Raji (cell line): ENCODE measurements around the gene PRR15.

Source experiments
- POLR2A ChIP-seq: IDR thresholded peaks from 2 replicates; pipeline ENCODE4 v1.6.1; 2011; ENCODE audit warnings: low read depth, low read length, control low read depth; ENCODE audit not compliant: insufficient read depth

The PRR15 gene, protein sequence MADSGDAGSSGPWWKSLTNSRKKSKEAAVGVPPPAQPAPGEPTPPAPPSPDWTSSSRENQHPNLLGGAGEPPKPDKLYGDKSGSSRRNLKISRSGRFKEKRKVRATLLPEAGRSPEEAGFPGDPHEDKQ

DNA sequence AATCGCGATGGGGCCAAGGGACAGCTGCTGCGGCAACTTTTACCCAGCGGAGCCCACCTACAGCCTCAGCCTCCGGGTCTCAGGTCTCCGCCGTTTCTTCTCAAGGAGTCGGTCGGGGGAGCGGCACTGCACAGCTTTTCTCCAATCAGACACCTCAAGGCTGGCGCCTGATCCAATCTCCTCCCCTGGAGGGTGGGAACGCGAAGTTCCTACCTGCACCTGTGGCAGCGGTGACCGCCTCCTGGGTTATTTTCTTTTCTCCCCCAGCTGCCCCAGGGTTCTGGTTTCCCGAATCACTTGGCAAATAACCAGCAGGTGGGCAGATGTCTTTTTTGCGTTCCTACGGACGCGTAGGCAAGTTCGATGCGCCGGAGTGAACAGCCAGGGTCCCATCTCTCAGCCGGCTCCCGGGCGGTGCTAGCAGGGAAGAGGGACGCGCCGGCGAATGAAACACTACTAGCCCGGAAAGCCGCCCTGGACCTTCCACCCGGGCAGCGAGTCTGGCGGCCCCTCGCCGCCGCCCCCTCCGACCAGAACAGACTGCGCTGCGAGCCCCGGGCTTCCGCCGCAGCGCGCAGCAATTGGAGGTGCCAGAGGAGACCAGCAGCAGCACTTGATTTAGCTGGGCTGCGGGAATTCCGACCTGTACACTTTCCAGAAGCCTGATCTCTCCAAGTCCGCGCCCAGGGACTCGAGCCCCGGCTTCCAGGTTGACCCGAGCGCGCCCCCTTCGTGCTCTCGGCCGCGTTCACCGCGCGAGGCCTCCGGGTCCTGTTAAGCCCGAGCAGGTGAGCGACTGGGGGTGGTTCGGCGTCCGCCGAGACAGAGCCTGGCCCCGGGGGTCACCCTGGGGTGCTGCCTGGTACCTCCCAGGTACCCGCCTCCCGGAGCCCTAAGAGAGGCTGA lies at the start of gene PRR15:
Gene PRR15 (plus strand): TSS at position 246 of the 906 bp plus-strand sequence. CDS start 2,495 bp downstream, outside the sequence.
- TF ChIP-seq POLR2A = no peak

DNA sequence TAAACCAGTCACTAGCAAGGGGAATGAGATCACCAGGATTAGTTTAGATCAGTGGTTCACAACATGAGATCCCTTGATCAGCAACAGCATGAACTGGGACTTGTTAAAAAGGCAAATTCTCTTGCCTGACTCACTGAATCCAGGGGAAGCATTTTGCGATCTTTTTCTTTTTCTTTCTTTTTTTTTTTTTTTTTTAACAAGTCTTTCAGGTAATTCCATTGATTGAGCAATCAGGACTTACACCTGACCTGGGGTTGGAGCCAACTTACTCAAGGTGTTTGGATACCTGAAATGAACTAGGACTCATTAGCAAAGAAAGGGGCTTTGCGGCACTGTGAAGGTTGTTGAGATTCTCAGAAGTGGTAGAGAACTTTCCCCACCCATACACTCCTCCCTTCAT lies 47.1 kb upstream of the PRR15 start:
- TF ChIP-seq POLR2A = no peak

DNA sequence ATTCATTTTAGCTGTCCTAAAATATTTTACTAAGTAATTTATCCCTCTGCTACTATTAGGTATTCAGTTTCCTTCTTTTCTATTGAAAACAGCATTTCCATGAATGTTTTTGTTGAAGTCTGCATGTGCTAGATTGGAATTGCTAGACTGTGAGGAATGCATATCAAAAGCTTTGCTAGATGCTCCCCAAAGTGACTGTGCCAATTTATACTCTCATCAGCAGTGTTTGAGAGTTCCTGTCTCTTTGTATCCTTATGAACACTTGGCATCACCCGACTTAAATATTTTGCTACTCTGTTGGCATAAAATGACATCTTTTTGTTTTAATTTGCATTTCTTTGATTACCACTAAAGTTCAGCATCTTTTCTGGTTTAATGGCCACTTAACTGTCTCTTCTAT lies 45.0 kb upstream of the PRR15 start:
- no peak for TF ChIP-seq POLR2A

DNA sequence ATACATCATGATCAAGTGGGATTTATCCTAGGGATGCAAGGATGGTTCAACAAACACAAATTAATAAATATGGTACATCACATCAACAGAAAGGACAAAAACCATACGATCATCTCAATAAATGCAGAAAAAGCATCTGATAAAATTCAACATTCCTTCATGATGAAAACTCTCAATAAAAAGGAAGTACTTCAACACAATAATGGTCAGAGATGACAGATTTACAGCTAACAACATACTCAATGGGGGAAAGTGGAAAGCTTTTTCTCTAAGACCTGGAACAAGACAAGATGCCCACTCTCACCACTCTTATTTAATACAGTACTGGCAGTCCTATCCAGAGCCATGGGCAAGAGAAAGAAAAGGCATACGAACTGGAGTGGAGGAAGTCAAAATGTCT lies 39.9 kb upstream of the PRR15 start:
- TF ChIP-seq POLR2A = no peak

DNA sequence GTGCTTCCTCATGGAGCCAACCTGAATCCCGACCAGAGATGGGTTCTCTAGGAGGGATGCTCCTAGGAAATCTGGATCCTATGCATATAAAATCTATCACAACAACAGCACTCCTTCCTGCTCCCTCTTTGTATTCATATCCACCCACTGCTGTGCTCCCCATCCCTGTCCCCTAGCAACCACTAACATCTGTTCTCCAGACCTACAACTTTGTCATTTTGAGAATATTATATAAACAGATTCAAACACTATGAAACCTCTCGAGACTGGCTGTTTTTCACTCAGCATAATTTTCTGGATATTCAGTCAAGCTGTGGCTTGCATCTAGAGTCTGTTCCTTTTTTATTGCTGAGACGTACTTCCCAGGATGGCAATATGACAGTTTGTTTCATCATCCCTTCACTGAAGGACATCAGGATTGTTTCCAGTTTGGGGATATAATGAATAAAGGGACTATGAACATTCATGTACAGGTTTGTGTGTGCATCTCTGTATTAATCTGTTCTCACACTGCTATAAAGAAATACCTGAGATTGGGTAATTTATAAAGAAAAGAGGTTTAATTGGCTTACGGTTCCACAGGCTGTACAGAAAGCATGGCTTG lies 36.0 kb upstream of the PRR15 start:
- TF ChIP-seq POLR2A = no peak

DNA sequence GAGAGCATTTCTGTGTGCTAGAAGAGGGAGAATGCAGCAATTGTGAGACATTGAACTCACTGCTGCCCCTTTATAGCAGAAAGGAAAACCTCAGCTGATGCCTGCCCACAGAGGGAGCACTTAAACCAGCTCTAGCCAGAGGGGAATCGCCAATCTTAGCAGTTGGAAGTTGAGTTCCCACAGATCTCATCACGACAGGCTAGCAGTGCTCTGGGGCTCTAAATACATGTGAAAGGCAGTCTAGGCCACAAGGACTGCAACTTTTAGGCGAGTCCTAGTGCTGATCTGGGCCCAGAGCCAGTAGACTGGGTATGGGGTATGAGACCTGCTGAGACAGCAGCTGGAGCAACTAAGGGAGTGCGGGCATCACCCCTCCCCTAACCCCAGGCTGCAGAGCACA lies 25.2 kb upstream of the PRR15 start:
- TF ChIP-seq POLR2A = no peak

DNA sequence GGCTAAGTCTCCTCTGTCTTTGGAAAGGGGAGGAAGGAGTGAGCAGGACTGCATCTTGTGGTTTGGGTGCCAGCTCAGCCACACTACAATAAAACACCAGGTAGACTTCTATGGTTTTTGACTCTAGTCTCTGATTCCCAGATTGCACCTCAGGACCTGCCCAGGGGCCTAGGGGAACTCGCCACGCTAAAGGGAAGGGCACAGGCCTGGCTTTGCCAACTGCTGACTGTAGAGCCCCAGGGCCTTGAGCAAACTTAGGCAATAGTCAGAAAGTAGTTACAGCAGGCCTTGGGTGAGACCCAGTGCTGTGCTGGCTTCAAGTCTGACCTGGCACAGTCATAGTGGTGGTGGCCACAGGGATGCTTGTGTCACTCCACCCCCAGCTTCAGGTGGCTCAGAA lies 24.2 kb upstream of the PRR15 start:
- TF ChIP-seq POLR2A = no peak

DNA sequence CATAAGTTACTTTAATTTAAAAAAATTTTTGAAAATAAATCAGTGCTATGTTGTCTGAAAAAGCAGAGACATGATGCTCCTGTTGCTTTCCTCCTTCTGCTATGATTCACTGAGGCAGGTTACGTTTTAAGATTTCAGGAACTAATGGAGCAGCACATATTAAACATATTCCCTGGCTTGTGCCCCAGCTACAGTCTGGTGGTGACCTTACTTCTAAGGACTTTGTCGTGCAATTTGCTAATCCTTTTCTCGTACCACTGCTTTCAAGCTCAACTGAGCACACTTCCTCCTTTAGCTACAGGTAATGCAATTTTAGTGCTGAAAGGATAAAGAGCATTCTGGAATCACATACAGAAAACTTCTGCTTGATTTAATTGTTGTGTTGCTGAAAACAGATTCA lies 16.2 kb upstream of the PRR15 start:
- no peak for TF ChIP-seq POLR2A

DNA sequence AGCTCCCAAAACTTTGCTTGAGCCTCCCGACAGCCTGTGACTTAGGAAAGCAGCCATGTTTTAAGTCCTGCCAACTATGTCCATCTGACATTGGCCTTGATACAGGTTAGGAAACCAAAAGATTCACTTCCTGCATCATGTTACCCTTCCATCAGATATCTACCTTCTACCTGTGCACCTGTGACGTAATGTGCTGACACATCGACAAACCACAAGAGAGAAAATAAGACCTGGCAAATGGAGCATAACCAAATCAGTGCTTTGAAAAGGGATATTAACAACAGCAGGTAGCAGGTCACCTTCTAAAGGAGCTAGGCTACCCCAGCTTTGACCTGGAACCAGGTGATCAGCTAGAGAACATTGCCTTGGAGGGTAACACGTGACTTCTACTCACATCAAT lies 14.8 kb upstream of the PRR15 start:
- no peak for TF ChIP-seq POLR2A

DNA sequence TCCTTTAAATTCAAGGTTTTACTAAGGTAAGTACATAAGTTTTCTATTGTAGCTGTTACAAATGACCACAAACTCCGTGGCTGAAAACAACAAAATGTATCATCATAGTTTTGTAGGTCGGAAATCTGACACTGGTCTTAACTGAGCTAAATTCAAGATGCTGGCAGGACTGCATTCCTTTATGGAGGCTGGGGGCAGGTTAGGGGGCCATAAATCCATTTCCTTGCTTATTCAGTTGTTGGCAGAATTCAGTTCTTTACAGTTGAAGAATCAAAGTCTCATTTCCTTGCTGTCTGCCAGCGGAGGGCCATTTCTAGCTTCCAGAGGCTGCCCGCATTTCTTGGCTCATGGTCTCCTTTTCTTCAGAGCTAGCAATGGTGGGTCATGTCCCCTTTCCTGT lies 11.2 kb upstream of the PRR15 start:
- no peak for TF ChIP-seq POLR2A

DNA sequence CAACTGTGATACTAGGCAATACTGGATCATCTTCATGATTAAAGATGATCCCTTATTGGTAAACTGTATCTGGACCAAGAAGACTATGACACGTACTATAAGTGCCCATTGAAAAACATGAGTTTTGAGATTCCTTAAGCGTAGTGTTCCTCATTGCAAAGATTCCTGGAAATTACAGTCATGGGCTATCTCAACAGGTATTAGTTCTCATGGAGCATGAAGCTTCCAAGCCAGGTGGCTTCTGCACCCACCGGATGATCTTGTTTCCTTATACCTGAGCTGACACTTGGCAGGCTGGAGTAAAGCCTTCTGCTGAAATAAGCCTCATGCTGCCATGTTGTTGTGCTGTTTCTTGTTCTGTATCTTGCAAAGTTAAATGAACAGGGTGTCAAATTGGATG lies 8.6 kb upstream of the PRR15 start:
- TF ChIP-seq POLR2A = no peak

DNA sequence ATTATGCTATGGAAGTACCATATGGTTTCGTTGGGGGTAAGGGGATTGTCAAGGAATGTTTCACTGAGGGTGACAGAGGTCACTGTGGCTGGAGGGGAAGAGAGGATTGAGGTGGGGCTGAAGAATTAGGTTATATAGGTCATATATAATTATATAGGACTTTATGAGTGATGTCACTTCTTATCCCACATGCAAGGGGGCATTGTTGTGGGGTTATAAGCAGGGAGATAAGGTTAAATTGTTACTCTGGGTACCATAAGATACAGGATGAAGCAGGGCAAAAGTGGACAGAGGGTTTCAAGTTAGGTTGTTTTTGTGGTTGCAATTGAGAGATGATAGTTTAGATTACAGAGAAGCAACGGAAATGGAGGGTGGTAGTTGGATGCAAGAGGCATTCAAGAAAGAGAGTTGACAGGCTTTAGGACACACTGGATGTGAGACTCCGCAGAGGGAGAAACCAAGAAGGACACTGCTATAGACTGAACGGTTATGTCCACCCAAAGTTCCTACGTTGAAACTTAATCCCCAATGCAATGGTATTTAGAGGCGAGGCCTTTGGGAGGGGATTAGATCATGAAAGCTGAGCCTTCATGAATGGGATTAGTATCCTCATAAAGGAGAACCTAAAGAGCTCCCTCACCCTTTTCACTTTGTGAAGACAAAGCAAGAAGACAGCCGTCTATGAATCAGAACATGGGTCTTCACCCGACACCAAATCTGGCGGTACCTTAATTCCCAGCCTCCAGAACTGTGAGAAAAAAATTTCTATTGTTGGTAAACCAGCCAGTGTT lies 7.0 kb upstream of the PRR15 start:
- no peak for TF ChIP-seq POLR2A

DNA sequence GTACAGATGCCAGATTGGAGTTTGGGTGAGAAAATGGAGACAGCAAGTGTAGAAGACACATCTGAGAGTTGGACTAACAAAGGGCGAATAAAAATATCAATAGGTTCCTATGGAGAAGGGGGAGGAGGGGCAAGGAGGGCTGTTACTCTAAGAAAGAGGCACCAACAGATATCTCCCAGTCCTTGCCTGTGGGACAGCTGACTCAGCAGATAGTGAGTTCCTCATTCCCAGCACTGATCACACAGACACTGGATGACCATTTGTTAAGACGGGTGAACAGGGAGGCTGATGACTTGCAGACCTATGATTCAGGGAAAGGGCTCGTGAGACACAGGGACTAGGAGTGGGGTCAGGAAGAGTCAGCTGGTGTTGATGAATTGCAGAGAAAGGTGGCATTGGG lies 5.7 kb upstream of the PRR15 start:
- TF ChIP-seq POLR2A = no peak

DNA sequence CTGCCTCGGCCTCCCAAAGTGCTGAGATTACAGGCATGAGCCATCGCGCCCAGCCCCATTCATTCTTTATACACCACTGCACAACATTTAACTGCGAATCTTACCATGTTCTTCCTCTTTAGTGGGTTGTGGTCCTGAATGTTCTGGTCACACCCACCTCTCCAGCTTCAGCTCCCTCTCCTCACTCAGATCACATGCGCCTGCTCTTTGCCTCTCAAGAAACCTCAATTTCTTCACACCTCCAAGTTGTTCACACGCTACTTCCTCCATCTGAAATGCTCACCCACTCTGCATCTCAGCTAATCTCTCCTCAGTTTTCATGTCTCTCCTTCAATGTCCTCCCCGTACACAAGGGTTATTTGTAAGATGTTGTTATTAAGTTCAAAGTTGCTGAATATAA lies 2.4 kb upstream of the PRR15 start:
- TF ChIP-seq POLR2A = no peak

DNA sequence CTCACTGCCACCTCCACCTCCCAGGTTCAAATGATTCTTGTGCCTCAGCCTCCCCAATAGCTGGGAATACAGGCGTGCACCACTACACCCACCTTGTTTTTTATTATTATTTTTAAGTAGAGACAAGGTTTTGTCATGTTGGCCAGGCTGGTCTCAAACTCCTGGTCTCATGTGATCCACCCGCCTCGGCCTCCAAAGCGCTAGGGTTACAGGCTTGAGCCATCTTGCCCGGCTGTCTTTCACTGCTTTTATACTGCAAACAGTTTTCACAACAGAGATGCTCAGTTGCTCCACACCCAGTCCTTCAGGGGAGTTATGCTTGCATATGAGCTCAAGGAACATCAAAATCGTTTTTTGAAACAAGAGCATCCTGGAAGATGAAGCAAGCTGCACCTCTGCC lies 1.3 kb upstream of the PRR15 start:
- no peak for TF ChIP-seq POLR2A
